H1 (cell line): ENCODE data around the gene SECISBP2. TPM values are rescaled to one million over a fixed set of nuclear protein-coding genes. Genes with fewer than 3 reads are reported as not detected.

ENCODE experiments used
- CTCF ChIA-PET: fragments of 300-600 bp; sonication (Branson Sonifier 250); formaldehyde crosslinking; loops from one replicate; lab custom pipeline; 2021; ENCODE audit not compliant: partially characterized antibody; lab: Charles Lee
- POLR2A ChIA-PET: fragments of 300-600 bp; sonication (Branson Sonifier 250); formaldehyde crosslinking; loops from one replicate; lab custom pipeline; 2021; ENCODE audit warnings: inconsistent platforms; ENCODE audit not compliant: partially characterized antibody; lab: Charles Lee
- DNase-seq, 2 experiments: peaks; one replicate each; pipeline versions ENCODE4 v3.0.0 to v3.0.0-alpha.2; 2010 to 2022; ENCODE audit warnings: low spot score in 2 of 2, low read depth in 1 of 2, mixed read lengths in 1 of 2
- FAIRE-seq: peaks from 2 replicates; lab custom pipeline; 2011; peaks lifted over from hg19 to GRCh38; lab: Jason Lieb, UNC
- H2AFZ ChIP-seq: 2 replicates; pipeline ENCODE4 v1.8.1; 2012; ENCODE audit warnings: low read length, inconsistent platforms
- H2AK5ac ChIP-seq: 2 replicates; pipeline ENCODE4 v1.6.1; 2013; ENCODE audit warnings: low read depth, low read length
- H2BK120ac ChIP-seq: replicated peaks from 2 replicates; pipeline ENCODE3; 2013; ENCODE audit warnings: low read depth, low read length, inconsistent platforms
- H2BK12ac ChIP-seq: 2 replicates; pipeline ENCODE4 v1.6.1; 2013; ENCODE audit warnings: low read depth, low read length
- H2BK15ac ChIP-seq: 2 replicates; pipeline ENCODE4 v1.6.1; 2013; ENCODE audit warnings: low read length
- H2BK20ac ChIP-seq: 2 replicates; pipeline ENCODE4 v1.6.1; 2013; ENCODE audit warnings: low read length
- H2BK5ac ChIP-seq: 2 replicates; pipeline ENCODE4 v1.6.1; 2013; ENCODE audit warnings: low read depth, low read length
- H3K14ac ChIP-seq: 2 replicates; pipeline ENCODE4 v1.6.1; 2013; ENCODE audit warnings: inconsistent platforms; ENCODE audit not compliant: insufficient read length
- H3K18ac ChIP-seq: 2 replicates; pipeline ENCODE4 v1.6.1; 2013; ENCODE audit warnings: low read length; ENCODE audit errors: extremely low read depth
- H3K23ac ChIP-seq: 2 replicates; pipeline ENCODE4 v1.6.1; 2013; ENCODE audit warnings: inconsistent platforms; ENCODE audit not compliant: insufficient read length
- H3K23me2 ChIP-seq: 2 replicates; pipeline ENCODE4 v1.6.1; 2013; ENCODE audit warnings: low read depth, low read length
- H3K27ac ChIP-seq: 2 replicates; pipeline ENCODE4 v1.6.1; 2011; ENCODE audit warnings: low read depth, low read length, inconsistent platforms
- H3K27me3 ChIP-seq, 4 experiments: replicated peaks in 1 of 4; 1 replicate in 1 of 4; 2 replicates in 3 of 4; pipeline versions ENCODE4 v1.6.1 to v1.8.1; 2011 to 2013; ENCODE audit warnings: low read length in 3 of 4, mild to moderate bottlenecking in 3 of 4, inconsistent platforms in 2 of 4, mixed read lengths in 2 of 4, moderate library complexity in 1 of 4; ENCODE audit not compliant: control insufficient read depth in 3 of 4, insufficient read depth in 3 of 4; ENCODE audit errors: extremely low read depth in 1 of 4
- H3K36me3 ChIP-seq, 4 experiments: 2 replicates each; pipeline versions ENCODE4 v1.6.1 to v1.8.1; 2011 to 2013; ENCODE audit warnings: mild to moderate bottlenecking in 4 of 4, low read length in 3 of 4, moderate library complexity in 2 of 4, control low read depth in 1 of 4, inconsistent platforms in 1 of 4; ENCODE audit not compliant: insufficient read depth in 4 of 4, control insufficient read depth in 2 of 4
- H3K4ac ChIP-seq: replicated peaks from 2 replicates; pipeline ENCODE3; 2013; ENCODE audit warnings: low read length, low read depth, mixed read lengths, inconsistent platforms; ENCODE audit not compliant: insufficient read length
- H3K4me1 ChIP-seq, 4 experiments: replicated peaks in 1 of 4; 1 replicate in 1 of 4; 2 replicates in 3 of 4; pipeline versions ENCODE4 v1.6.1 to v1.8.1; 2011 to 2013; ENCODE audit warnings: low read length in 3 of 4, inconsistent platforms in 2 of 4, mixed read lengths in 1 of 4; ENCODE audit not compliant: insufficient read depth in 4 of 4, control insufficient read depth in 3 of 4
- H3K4me2 ChIP-seq, 2 experiments: 2 replicates each; pipeline versions ENCODE4 v1.6.1 to v1.8.1; 2011 to 2013; ENCODE audit warnings: low read depth in 2 of 2, low read length in 2 of 2, control low read depth in 1 of 2, inconsistent platforms in 1 of 2, mild to moderate bottlenecking in 1 of 2; ENCODE audit not compliant: insufficient read depth in 1 of 2
- H3K4me3 ChIP-seq, 4 experiments: fragments of 200-600, 300-600 bp in 1 of 4; sonication (generic), shearing (Covaris generic), sonication (Bioruptor Twin) in 1 of 4; 2 replicates each; pipeline versions ENCODE4 v1.5.1 to v1.8.1; 2011 to 2016; ENCODE audit warnings: low read length in 4 of 4, low read depth in 3 of 4, control low read depth in 2 of 4, inconsistent platforms in 2 of 4, mild to moderate bottlenecking in 2 of 4, mixed read lengths in 1 of 4, moderate library complexity in 1 of 4; ENCODE audit not compliant: insufficient read depth in 2 of 4; ENCODE audit errors: extremely low read depth in 1 of 4
- H3K56ac ChIP-seq: replicated peaks from 2 replicates; pipeline ENCODE3; 2013; ENCODE audit warnings: low read depth, mild to moderate bottlenecking, mixed read lengths, low read length, inconsistent platforms; ENCODE audit not compliant: insufficient read length
- H3K79me1 ChIP-seq: 2 replicates; pipeline ENCODE4 v1.6.1; 2013; ENCODE audit warnings: low read depth, low read length, control low read depth
- H3K79me2 ChIP-seq, 2 experiments: 2 replicates each; pipeline versions ENCODE4 v1.6.1 to v1.8.1; 2012 to 2013; ENCODE audit warnings: low read length in 2 of 2, mild to moderate bottlenecking in 2 of 2, inconsistent platforms in 1 of 2; ENCODE audit not compliant: insufficient read depth in 2 of 2, control insufficient read depth in 1 of 2
- H3K9ac ChIP-seq, 4 experiments: replicated peaks in 1 of 4; 1 replicate in 1 of 4; 2 replicates in 3 of 4; pipeline versions ENCODE4 v1.6.1 to v1.8.1; 2011 to 2013; ENCODE audit warnings: low read depth in 3 of 4, low read length in 3 of 4, control low read depth in 2 of 4, mild to moderate bottlenecking in 2 of 4, moderate library complexity in 2 of 4, inconsistent platforms in 1 of 4; ENCODE audit errors: extremely low read depth in 1 of 4
- H3K9me3 ChIP-seq, 2 experiments: 2 replicates each; pipeline versions ENCODE4 v1.6.1 to v1.8.1; 2012 to 2013; ENCODE audit warnings: mild to moderate bottlenecking in 2 of 2, moderate library complexity in 2 of 2, control low read depth in 1 of 2, inconsistent platforms in 1 of 2, low read depth in 1 of 2, low read length in 1 of 2, mixed read lengths in 1 of 2; ENCODE audit not compliant: insufficient read depth in 2 of 2
- H4K20me1 ChIP-seq, 2 experiments: replicated peaks in 1 of 2; 2 replicates each; pipeline versions ENCODE3 to v1.8.1; 2011 to 2013; ENCODE audit warnings: inconsistent platforms in 2 of 2, low read length in 2 of 2, mild to moderate bottlenecking in 1 of 2; ENCODE audit not compliant: insufficient read depth in 2 of 2, control insufficient read depth in 1 of 2
- H4K5ac ChIP-seq: 2 replicates; pipeline ENCODE4 v1.6.1; 2013; ENCODE audit warnings: low read length, low read depth, mixed read lengths, inconsistent platforms; ENCODE audit not compliant: insufficient read length
- H4K8ac ChIP-seq: 2 replicates; pipeline ENCODE4 v1.8.0; 2013; ENCODE audit warnings: mild to moderate bottlenecking, moderate library complexity, low read length, inconsistent platforms; ENCODE audit not compliant: insufficient read depth; ENCODE audit errors: extremely low read depth
- H4K91ac ChIP-seq: replicated peaks from 2 replicates; pipeline ENCODE3; 2013; ENCODE audit warnings: low read length, mixed read lengths, inconsistent platforms; ENCODE audit not compliant: insufficient read length
- polyA plus RNA-seq, 7 experiments: library from polyadenylated mRNA; depleted of rRNA in 3 of 7; stranded (reverse) in 5 of 7; unstranded in 2 of 7; fragments of >200 nt in 5 of 7; fragments of 200-250 nt in 2 of 7; gene quantifications; 1 replicate in 5 of 7; 2 replicates in 1 of 7; 4 replicates in 1 of 7; pipeline versions ENCODE4 v1.2.1 to v1.2.3, GENCODE V29; 2011 to 2013; ENCODE audit warnings: missing spikeins in 2 of 7, mixed read lengths in 2 of 7
- total RNA-seq: library from RNA; stranded (reverse); fragmentation: NEBNext Ultra II Directional; extraction: Animal tissue kit (Norgen Biotek cat#: 25700); gene quantifications from 2 replicates; pipeline ENCODE4 v1.2.1, GENCODE V29; 2021
- TF ChIP-seq, protein P1 (sequence below): fragments of 300-600 bp; sonication (generic); IDR thresholded peaks from 2 replicates; pipeline ENCODE4 v1.7.1; 2012; ENCODE audit warnings: low read length, moderate library complexity, mild to moderate bottlenecking, inconsistent platforms; ENCODE audit not compliant: insufficient replicate concordance

SECISBP2 gene
- total and polyA plus RNA-seq, 2 of the 8 experiments (the other 6 are each of a cell fraction or from before 2014, with no cell fraction given) = 39.0 to 61.7 TPM

DNA sequence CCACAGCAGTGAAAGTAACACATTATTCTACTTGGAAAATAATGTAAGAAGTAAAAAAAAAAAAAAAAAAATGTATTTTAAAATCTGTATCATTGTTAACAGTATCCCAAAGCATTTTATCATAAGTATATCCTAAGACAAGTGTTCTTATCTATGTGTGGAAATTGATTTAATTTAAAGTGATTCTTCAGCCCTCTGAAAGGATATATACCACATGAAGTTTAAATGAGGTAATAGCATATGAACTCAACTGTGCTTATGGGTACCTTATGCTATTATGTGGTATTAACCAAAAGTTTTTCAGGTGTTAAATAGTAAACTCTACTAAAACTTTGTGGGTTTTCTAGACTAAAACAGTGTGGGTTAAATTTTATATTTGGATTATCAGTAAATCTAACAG is 2.8 kb upstream of the SECISBP2 start:
- H3K23ac ChIP-seq = no peak overlapping the region
- H2BK5ac ChIP-seq = no peak overlapping the region
- DNase-seq (no peak), FAIRE-seq (no peak)
- no peak overlapping the region for H2BK15ac ChIP-seq
- no peak overlapping the region for H2AK5ac ChIP-seq
- no peaks in the 10 kb centered on the region for H3K27me3 ChIP-seq
- no peaks in the 10 kb centered on the region for H3K9me3 ChIP-seq
- no peak overlapping the region for H4K91ac ChIP-seq
- H3K4me1 ChIP-seq = peaks cover 0 to 8% (median 3%) of the 10 kb centered on the region in 4 experiments; a peak in 3 of 7 replicates
- no peak overlapping the region for H2BK120ac ChIP-seq
- ChIA-PET CTCF (no interaction called here), POLR2A (interaction anchor here (0.9 to 3.2 kb wide), 2 partner anchors 9 to 10 kb away, joined by 3 to 19 read pairs; no protein-coding TSS in a partner anchor)
- peaks cover 17 to 24% of the 10 kb centered on the region in 2 experiments for H4K20me1 ChIP-seq
- H2BK20ac ChIP-seq = no peak overlapping the region
- no peak overlapping the region for H2AFZ ChIP-seq
- H3K79me2 ChIP-seq = peaks cover 43 to 77% of the 10 kb centered on the region in 2 experiments
- H3K4me3 ChIP-seq = no peak overlapping the region
- no peak overlapping the region for H3K14ac ChIP-seq
- no peak overlapping the region for H3K9ac ChIP-seq
- no peak overlapping the region for H4K8ac ChIP-seq
- no peak overlapping the region for H2BK12ac ChIP-seq
- H3K18ac ChIP-seq = no peak overlapping the region
- no peak overlapping the region for H4K5ac ChIP-seq
- no peak overlapping the region for H3K4ac ChIP-seq
- H3K79me1 ChIP-seq = no peaks in the 10 kb centered on the region; the same call in 1 of the 2 replicates
- H3K56ac ChIP-seq = no peak overlapping the region
- H3K36me3 ChIP-seq = peaks cover 6 to 47% (median 25%) of the 10 kb centered on the region in 4 experiments
- peaks cover 2% of the 10 kb centered on the region; the same call in 1 of the 2 replicates for H3K23me2 ChIP-seq
- H3K4me2 ChIP-seq = no peak overlapping the region
- H3K27ac ChIP-seq = no peak overlapping the region
- TF ChIP-seq, protein P1, sequence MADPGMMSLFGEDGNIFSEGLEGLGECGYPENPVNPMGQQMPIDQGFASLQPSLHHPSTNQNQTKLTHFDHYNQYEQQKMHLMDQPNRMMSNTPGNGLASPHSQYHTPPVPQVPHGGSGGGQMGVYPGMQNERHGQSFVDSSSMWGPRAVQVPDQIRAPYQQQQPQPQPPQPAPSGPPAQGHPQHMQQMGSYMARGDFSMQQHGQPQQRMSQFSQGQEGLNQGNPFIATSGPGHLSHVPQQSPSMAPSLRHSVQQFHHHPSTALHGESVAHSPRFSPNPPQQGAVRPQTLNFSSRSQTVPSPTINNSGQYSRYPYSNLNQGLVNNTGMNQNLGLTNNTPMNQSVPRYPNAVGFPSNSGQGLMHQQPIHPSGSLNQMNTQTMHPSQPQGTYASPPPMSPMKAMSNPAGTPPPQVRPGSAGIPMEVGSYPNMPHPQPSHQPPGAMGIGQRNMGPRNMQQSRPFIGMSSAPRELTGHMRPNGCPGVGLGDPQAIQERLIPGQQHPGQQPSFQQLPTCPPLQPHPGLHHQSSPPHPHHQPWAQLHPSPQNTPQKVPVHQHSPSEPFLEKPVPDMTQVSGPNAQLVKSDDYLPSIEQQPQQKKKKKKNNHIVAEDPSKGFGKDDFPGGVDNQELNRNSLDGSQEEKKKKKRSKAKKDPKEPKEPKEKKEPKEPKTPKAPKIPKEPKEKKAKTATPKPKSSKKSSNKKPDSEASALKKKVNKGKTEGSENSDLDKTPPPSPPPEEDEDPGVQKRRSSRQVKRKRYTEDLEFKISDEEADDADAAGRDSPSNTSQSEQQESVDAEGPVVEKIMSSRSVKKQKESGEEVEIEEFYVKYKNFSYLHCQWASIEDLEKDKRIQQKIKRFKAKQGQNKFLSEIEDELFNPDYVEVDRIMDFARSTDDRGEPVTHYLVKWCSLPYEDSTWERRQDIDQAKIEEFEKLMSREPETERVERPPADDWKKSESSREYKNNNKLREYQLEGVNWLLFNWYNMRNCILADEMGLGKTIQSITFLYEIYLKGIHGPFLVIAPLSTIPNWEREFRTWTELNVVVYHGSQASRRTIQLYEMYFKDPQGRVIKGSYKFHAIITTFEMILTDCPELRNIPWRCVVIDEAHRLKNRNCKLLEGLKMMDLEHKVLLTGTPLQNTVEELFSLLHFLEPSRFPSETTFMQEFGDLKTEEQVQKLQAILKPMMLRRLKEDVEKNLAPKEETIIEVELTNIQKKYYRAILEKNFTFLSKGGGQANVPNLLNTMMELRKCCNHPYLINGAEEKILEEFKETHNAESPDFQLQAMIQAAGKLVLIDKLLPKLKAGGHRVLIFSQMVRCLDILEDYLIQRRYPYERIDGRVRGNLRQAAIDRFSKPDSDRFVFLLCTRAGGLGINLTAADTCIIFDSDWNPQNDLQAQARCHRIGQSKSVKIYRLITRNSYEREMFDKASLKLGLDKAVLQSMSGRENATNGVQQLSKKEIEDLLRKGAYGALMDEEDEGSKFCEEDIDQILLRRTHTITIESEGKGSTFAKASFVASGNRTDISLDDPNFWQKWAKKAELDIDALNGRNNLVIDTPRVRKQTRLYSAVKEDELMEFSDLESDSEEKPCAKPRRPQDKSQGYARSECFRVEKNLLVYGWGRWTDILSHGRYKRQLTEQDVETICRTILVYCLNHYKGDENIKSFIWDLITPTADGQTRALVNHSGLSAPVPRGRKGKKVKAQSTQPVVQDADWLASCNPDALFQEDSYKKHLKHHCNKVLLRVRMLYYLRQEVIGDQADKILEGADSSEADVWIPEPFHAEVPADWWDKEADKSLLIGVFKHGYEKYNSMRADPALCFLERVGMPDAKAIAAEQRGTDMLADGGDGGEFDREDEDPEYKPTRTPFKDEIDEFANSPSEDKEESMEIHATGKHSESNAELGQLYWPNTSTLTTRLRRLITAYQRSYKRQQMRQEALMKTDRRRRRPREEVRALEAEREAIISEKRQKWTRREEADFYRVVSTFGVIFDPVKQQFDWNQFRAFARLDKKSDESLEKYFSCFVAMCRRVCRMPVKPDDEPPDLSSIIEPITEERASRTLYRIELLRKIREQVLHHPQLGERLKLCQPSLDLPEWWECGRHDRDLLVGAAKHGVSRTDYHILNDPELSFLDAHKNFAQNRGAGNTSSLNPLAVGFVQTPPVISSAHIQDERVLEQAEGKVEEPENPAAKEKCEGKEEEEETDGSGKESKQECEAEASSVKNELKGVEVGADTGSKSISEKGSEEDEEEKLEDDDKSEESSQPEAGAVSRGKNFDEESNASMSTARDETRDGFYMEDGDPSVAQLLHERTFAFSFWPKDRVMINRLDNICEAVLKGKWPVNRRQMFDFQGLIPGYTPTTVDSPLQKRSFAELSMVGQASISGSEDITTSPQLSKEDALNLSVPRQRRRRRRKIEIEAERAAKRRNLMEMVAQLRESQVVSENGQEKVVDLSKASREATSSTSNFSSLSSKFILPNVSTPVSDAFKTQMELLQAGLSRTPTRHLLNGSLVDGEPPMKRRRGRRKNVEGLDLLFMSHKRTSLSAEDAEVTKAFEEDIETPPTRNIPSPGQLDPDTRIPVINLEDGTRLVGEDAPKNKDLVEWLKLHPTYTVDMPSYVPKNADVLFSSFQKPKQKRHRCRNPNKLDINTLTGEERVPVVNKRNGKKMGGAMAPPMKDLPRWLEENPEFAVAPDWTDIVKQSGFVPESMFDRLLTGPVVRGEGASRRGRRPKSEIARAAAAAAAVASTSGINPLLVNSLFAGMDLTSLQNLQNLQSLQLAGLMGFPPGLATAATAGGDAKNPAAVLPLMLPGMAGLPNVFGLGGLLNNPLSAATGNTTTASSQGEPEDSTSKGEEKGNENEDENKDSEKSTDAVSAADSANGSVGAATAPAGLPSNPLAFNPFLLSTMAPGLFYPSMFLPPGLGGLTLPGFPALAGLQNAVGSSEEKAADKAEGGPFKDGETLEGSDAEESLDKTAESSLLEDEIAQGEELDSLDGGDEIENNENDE = no peak
